Measurements from ENCODE around the gene GOLM1.

GRCh38 chr9:86142973-86143372 lies 43.6 kb upstream of the GOLM1 start:
- TF ChIP-seq EZH2phosphoT487 (IDR thresholded peaks at IDR 0.05; ENCODE audit: insufficient read depth, low read depth) (no peak), EZH2 (IDR thresholded peaks at IDR 0.05; ENCODE audit: insufficient read depth, poor library complexity, severe bottlenecking) (no peak)
